Gastroesophageal sphincter (tissue), 4 donors: ENCODE results near the gene RPS6KC1. TPM values are rescaled to one million over a fixed set of nuclear protein-coding genes. Genes with fewer than 3 reads are reported as not detected.
"Not testable (repeated sequence)": the region's sequence is repeated elsewhere in the genome, so short reads cannot be mapped to it uniquely, and the experiment has no call there.

Source experiments
- ATAC-seq: fragments of 150-250 bp; one replicate; pipeline ENCODE4 v1.9.1; 2016; ENCODE audit warnings: mild to moderate bottlenecking, moderate library complexity
- H3K27ac ChIP-seq, 4 donors: fragments of 200-600 bp; sonication (generic) in 3 of 4; 1 replicate in 3 of 4; 2 replicates in 1 of 4; pipeline ENCODE4 v1.5.1; 2016 to 2019
- H3K27me3 ChIP-seq: fragments of 200-600 bp; sonication (generic); one replicate; pipeline ENCODE4 v1.5.1; 2019
- H3K36me3 ChIP-seq, 2 donors: fragments of 200-600 bp; sonication (generic); one replicate each; pipeline ENCODE4 v1.5.1; 2019; ENCODE audit warnings: control low read depth in 1 of 2
- H3K4me1 ChIP-seq, 3 donors: fragments of 200-600 bp; sonication (generic); 1 replicate in 2 of 3; 2 replicates in 1 of 3; pipeline ENCODE4 v1.5.1; 2016 to 2019; ENCODE audit warnings: control low read depth in 2 of 3
- H3K4me3 ChIP-seq, 2 donors: fragments of 200-600 bp; sonication (generic); one replicate each; pipeline ENCODE4 v1.5.1; 2019; ENCODE audit warnings: mild to moderate bottlenecking in 1 of 2, moderate library complexity in 1 of 2
- H3K9me3 ChIP-seq, 3 donors: fragments of 200-600 bp; sonication (generic); one replicate each; pipeline ENCODE4 v1.5.1; 2017 to 2019; ENCODE audit warnings: control low read depth in 2 of 3
- CTCF ChIP-seq, 4 experiments: fragments of 200-600 bp in 2 of 4; fragments of 450-650 bp in 2 of 4; sonication (generic) in 1 of 4; IDR thresholded peaks; one replicate each; pipeline ENCODE4 v1.5.1; 2017 to 2019; ENCODE audit warnings: antibody characterized with exemption in 4 of 4, mild to moderate bottlenecking in 2 of 4, moderate library complexity in 2 of 4
- EP300 ChIP-seq: sonication (generic); formaldehyde crosslinking; IDR thresholded peaks from one replicate; pipeline ENCODE4 v1.6.1; 2017; ENCODE audit warnings: antibody characterized with exemption, mild to moderate bottlenecking
- POLR2A ChIP-seq, 2 donors: fragments of 450-650 bp; IDR thresholded peaks; one replicate each; pipeline ENCODE4 v1.6.1; 2017; ENCODE audit warnings: antibody characterized with exemption in 2 of 2, mild to moderate bottlenecking in 2 of 2, moderate library complexity in 1 of 2
- POLR2AphosphoS5 ChIP-seq: sonication (generic); formaldehyde crosslinking; IDR thresholded peaks from one replicate; pipeline ENCODE4 v1.6.1; 2017; ENCODE audit warnings: antibody characterized with exemption
- WGBS, 2 donors: methylation state at CpG; one replicate each; pipeline ENCODE4 v1.1.5; 2018; ENCODE audit warnings: low coverage in 1 of 2; 5-methylcytosine and 5-hydroxymethylcytosine counted together
- total RNA-seq, 4 donors: library from RNA; depleted of rRNA; stranded (reverse); fragments of >200 nt; gene quantifications; one replicate each; pipeline ENCODE4 v1.1.0, GENCODE V29; 2016

Gene RPS6KC1
- total RNA-seq, 4 donors from 2014 or later: 21.2 to 28.5 (median 23.8) TPM

DNA sequence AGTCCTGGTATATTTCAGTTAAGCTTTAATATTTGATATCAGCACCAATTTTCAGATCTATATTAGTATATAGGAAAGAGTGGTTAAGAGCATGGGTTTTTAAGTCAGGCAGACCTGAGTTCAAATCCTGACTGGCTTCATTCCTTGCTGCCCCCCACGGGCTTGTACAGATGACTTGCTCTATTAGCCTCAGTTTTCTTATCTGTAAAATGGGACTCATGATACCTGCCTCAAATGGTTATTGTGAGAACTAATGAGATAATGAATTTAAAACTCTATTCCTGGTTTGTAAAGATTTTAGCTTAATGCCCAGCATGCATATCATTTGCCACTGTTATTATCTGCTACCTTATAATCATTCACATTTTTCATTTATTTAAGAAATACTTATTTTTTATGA lies 264.5 kb downstream of the RPS6KC1 start:
- Histone ChIP-seq H3K4me3 (no peak overlapping the region), H3K4me1 (no peaks in the 10 kb centered on the region), H3K36me3 (no peaks in the 10 kb centered on the region), H3K9me3 (no peaks in the 10 kb centered on the region), H3K27me3 (no peaks in the 10 kb centered on the region), H3K27ac (no peak overlapping the region)
- TF ChIP-seq EP300: no peak
- TF ChIP-seq POLR2AphosphoS5: no peak
- TF ChIP-seq CTCF (IDR thresholded peaks at IDR 0.05): no peak
- TF ChIP-seq POLR2A (IDR thresholded peaks at IDR 0.05): no peak
- 73 to 100% methylated on average over 1 of the region's 1 CpG for WGBS, 2 donors
- no peak for ATAC-seq

DNA sequence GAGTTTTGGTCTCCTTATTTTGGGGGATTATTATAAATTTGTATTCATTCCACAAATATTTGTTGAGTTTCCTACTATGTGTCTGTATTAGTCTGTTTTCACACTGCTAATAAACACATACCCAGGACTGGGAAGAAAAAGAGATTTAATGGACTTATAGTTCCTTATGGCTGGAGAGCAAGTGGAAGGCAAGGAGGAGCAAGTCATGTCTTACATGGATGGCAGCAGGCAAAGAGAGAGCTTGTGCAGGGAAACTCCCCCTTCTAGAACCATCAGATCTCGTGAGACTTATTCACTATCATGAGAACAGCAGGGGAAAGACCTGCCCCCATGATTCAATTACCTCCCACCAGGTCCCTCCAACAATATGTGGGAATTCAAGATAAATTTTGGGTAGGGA lies 267.4 kb downstream of the RPS6KC1 start:
- WGBS, 2 donors: 71% methylated on average over 1 of the region's 1 CpG; no CpG with 5 or more reads in 1 of the 2 donors
- not testable (repeated sequence) for H3K4me1 ChIP-seq, H3K36me3 ChIP-seq, H3K4me3 ChIP-seq, H3K27ac ChIP-seq, ATAC-seq, H3K27me3 ChIP-seq, H3K9me3 ChIP-seq

DNA sequence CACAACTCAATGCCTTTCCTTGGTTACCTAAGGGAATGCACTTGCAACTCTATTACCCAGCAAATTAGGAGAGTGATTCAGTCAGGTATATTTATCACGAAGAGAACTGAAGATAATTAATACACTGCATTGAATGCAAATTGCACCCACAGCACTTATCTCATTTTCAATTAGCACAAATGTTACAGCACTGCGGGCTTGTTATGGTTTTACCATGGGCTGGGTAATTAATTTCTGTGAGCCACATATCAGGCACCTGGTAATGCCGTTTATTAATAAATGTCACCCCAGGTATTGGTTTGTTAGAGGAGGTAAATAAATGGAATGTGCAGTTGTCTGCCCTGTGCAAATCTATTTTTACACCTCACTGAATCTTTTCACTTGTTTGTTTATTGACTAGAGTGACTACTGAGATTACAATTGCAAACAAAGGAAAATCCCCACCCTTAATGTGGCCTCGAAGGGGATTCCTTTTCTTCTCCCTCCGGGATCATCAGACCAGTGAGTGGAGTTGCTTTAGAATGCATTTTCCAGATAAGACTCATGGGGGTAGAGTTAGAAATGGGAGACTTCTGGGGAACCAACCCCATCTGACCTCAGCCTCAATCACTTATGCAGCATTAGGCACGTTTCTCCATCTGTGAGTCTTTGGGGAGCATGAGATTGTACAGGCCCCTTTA lies 269.3 kb downstream of the RPS6KC1 start:
- no peaks in the 10 kb centered on the region for H3K36me3 ChIP-seq
- no peaks in the 10 kb centered on the region for H3K4me1 ChIP-seq
- no peak overlapping the region for H3K4me3 ChIP-seq
- TF ChIP-seq EP300 (no peak), POLR2A (IDR thresholded peaks at IDR 0.05) (no peak), CTCF (IDR thresholded peaks at IDR 0.05) (no peak), POLR2AphosphoS5 (no peak)
- no peak overlapping the region for H3K27ac ChIP-seq
- H3K27me3 ChIP-seq: no peaks in the 10 kb centered on the region
- no peaks in the 10 kb centered on the region for H3K9me3 ChIP-seq
- 61 to 71% methylated on average over 5 to 6 of the region's 6 CpGs for WGBS, 2 donors
- ATAC-seq: no peak

Other genes with a start within 250 kb of the RPS6KC1 start
- gene SPATA45, start 203.6 kb upstream of the RPS6KC1 start, total RNA-seq: not detected
- gene FLVCR1, start 193.0 kb upstream of the RPS6KC1 start, total RNA-seq: 1 to 10 TPM; 3.2 to 9.2 (median 4.4) TPM
- 1 to 10 TPM in 3 of 4 donors, under 1 TPM in 1; 0.67 to 9.0 (median 1.5) TPM for gene VASH2, start 100.7 kb upstream of the RPS6KC1 start, total RNA-seq
- gene ANGEL2, start 35.4 kb upstream of the RPS6KC1 start, total RNA-seq: 10 to 100 TPM; 20.9 to 85.1 (median 39.0) TPM